ENCODE measurements around the gene NOTCH1.

NOTCH1 gene

GRCh38 chr9:136567651-136568287, 21.9 kb upstream of the NOTCH1 start:
- Histone ChIP-seq H3K4me1 (ENCODE audit: insufficient read depth, low read length) (peaks cover 9% of the 10 kb centered on the region; the same call in 1 of the 2 replicates), H2AFZ (ENCODE audit: low read depth, low read length) (no peak overlapping the region), H3K27me3 (ENCODE audit: insufficient read depth, low read length, poor library complexity) (no peaks in the 10 kb centered on the region), H3K9me3 (ENCODE audit: insufficient read depth, low read length, severe bottlenecking) (no peaks in the 10 kb centered on the region), H3K4me2 (ENCODE audit: insufficient read depth, low read length) (no peak overlapping the region), H3K27ac (ENCODE audit: low read length) (no peak overlapping the region), H3K4me3 (ENCODE audit: low read depth in 1 of 2, low read length in 2 of 2) (no peak overlapping the region), H3K9ac (ENCODE audit: low read depth, low read length) (no peak overlapping the region), H3K36me3 (ENCODE audit: insufficient read depth, low read length) (no peaks in the 10 kb centered on the region), H3K79me2 (ENCODE audit: insufficient read depth, low read length) (no peaks in the 10 kb centered on the region), H4K20me1 (ENCODE audit: insufficient read depth, low read length) (no peaks in the 10 kb centered on the region)
- ATAC-seq (ENCODE audit: insufficient read depth, low read depth): no peak
- no peak for DNase-seq
- no peak for TF ChIP-seq EZH2 (IDR thresholded peaks at IDR 0.05; ENCODE audit: borderline replicate concordance, low read depth, low read length, severe bottlenecking)
- TF ChIP-seq, protein P1, sequence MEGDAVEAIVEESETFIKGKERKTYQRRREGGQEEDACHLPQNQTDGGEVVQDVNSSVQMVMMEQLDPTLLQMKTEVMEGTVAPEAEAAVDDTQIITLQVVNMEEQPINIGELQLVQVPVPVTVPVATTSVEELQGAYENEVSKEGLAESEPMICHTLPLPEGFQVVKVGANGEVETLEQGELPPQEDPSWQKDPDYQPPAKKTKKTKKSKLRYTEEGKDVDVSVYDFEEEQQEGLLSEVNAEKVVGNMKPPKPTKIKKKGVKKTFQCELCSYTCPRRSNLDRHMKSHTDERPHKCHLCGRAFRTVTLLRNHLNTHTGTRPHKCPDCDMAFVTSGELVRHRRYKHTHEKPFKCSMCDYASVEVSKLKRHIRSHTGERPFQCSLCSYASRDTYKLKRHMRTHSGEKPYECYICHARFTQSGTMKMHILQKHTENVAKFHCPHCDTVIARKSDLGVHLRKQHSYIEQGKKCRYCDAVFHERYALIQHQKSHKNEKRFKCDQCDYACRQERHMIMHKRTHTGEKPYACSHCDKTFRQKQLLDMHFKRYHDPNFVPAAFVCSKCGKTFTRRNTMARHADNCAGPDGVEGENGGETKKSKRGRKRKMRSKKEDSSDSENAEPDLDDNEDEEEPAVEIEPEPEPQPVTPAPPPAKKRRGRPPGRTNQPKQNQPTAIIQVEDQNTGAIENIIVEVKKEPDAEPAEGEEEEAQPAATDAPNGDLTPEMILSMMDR (IDR thresholded peaks at IDR 0.05; ENCODE audit: borderline replicate concordance, extremely low read depth, low read length, poor library complexity, severe bottlenecking): no peak

- Histone ChIP-seq H3K9me3 (ENCODE audit: insufficient read depth, low read length, severe bottlenecking) (no peaks in the 10 kb centered on the region), H3K4me3 (ENCODE audit: low read depth in 1 of 2, low read length in 2 of 2) (no peak overlapping the region), H3K36me3 (ENCODE audit: insufficient read depth, low read length) (no peaks in the 10 kb centered on the region), H3K4me1 (ENCODE audit: insufficient read depth, low read length) (peaks cover 5% of the 10 kb centered on the region; the same call in 1 of the 2 replicates), H3K27ac (ENCODE audit: low read length) (no peak overlapping the region), H2AFZ (ENCODE audit: low read depth, low read length) (no peak overlapping the region), H3K27me3 (ENCODE audit: insufficient read depth, low read length, poor library complexity) (no peaks in the 10 kb centered on the region), H3K9ac (ENCODE audit: low read depth, low read length) (no peak overlapping the region), H3K79me2 (ENCODE audit: insufficient read depth, low read length) (no peaks in the 10 kb centered on the region), H4K20me1 (ENCODE audit: insufficient read depth, low read length) (no peaks in the 10 kb centered on the region), H3K4me2 (ENCODE audit: insufficient read depth, low read length) (no peak overlapping the region)
- TF ChIP-seq, protein P1 (IDR thresholded peaks at IDR 0.05; ENCODE audit: borderline replicate concordance, extremely low read depth, low read length, poor library complexity, severe bottlenecking): no peak
- TF ChIP-seq EZH2 (IDR thresholded peaks at IDR 0.05; ENCODE audit: borderline replicate concordance, low read depth, low read length, severe bottlenecking): no peak
- DNase-seq (no peak), ATAC-seq (ENCODE audit: insufficient read depth, low read depth) (no peak)
These were observed 21.1 kb upstream of the NOTCH1 start for GRCh38 chr9:136566901-136567300.

DNA sequence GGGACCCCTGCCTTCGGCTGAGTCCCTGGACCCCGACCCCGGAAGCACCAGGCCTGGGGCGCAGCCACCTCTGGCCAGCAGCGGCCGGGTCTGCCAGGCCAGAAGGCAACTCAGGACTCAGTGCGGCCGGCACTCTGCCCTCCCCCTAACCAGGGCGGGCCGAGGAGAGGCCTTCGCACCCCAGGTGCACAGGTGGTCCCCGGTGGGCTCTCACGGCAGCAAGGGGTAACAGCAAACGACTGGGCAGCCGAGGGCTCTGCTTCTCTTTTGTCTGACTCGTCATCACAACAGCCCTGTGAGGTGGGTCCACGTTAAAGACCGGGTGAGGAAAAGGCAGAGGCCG, 20.7 kb upstream of the NOTCH1 start:
- H3K9ac ChIP-seq (ENCODE audit: low read depth, low read length): no peak overlapping the region
- H3K27ac ChIP-seq (ENCODE audit: low read length): no peak overlapping the region; the same call in 1 of the 2 replicates
- no peak overlapping the region for H2AFZ ChIP-seq (ENCODE audit: low read depth, low read length)
- no peaks in the 10 kb centered on the region for H3K27me3 ChIP-seq (ENCODE audit: insufficient read depth, low read length, poor library complexity)
- H4K20me1 ChIP-seq (ENCODE audit: insufficient read depth, low read length): no peaks in the 10 kb centered on the region
- no peak for TF ChIP-seq EZH2 (IDR thresholded peaks at IDR 0.05; ENCODE audit: borderline replicate concordance, low read depth, low read length, severe bottlenecking)
- no peaks in the 10 kb centered on the region for H3K9me3 ChIP-seq (ENCODE audit: insufficient read depth, low read length, severe bottlenecking)
- no peaks in the 10 kb centered on the region for H3K79me2 ChIP-seq (ENCODE audit: insufficient read depth, low read length)
- H3K4me3 ChIP-seq (ENCODE audit: low read depth in 1 of 2, low read length in 2 of 2): no peak overlapping the region
- ATAC-seq (ENCODE audit: insufficient read depth, low read depth) (no peak), DNase-seq (no peak)
- H3K4me2 ChIP-seq (ENCODE audit: insufficient read depth, low read length): no peak overlapping the region
- H3K36me3 ChIP-seq (ENCODE audit: insufficient read depth, low read length): no peaks in the 10 kb centered on the region
- H3K4me1 ChIP-seq (ENCODE audit: insufficient read depth, low read length): peaks cover 5% of the 10 kb centered on the region; the same call in 1 of the 2 replicates

DNA sequence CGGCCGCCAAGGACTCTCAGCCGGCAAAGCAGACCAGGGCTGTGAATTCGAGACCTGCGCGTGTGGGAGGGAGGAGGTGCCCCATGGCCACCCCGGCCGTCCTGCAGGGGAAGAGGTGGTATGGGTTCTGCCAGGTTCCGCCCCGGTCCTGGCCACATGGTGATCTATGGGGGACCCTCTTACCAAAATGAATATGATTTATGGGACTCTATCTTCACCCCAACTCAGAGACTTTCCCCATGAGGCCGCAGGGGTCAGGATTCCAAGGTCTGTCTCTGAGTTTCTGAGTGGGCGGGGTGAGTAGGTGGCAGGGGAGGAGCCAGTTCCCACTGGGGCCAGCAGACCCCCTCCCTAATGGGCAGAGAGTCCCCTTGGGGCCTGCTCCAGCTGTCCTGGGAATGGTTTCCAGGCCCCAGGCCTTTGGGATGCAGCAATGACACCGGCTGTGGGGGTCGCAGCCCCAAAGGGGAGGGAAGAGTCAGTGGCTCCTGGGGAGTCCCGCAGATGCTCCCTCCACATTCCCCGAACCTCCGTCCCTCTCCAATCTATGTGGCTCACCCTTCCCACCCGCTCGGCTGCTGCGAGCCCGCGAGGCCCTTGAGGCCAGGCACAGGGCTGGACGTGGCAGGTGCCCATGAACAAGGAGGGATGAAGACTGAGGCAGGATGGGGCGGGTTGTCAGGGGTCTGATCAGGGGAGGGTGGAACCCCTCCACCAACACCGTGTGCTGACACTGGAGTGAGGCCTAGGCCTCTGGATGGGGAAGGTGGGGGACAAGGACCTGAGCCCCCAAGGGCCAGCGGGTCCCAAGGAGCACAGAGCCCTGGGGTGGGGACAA, 20.1 kb upstream of the NOTCH1 start:
- no peak overlapping the region for H3K4me2 ChIP-seq (ENCODE audit: insufficient read depth, low read length)
- no peaks in the 10 kb centered on the region for H3K36me3 ChIP-seq (ENCODE audit: insufficient read depth, low read length)
- no peaks in the 10 kb centered on the region for H4K20me1 ChIP-seq (ENCODE audit: insufficient read depth, low read length)
- H2AFZ ChIP-seq (ENCODE audit: low read depth, low read length): no peak overlapping the region
- no peaks in the 10 kb centered on the region for H3K79me2 ChIP-seq (ENCODE audit: insufficient read depth, low read length)
- H3K9ac ChIP-seq (ENCODE audit: low read depth, low read length): no peak overlapping the region
- H3K9me3 ChIP-seq (ENCODE audit: insufficient read depth, low read length, severe bottlenecking): no peaks in the 10 kb centered on the region
- peaks cover 5% of the 10 kb centered on the region; the same call in 1 of the 2 replicates for H3K4me1 ChIP-seq (ENCODE audit: insufficient read depth, low read length)
- no peak overlapping the region; the same call in 1 of the 2 replicates for H3K27ac ChIP-seq (ENCODE audit: low read length)
- H3K4me3 ChIP-seq (ENCODE audit: low read depth in 1 of 2, low read length in 2 of 2): no peak overlapping the region
- DNase-seq (no peak), ATAC-seq (ENCODE audit: insufficient read depth, low read depth) (no peak)
- no peaks in the 10 kb centered on the region for H3K27me3 ChIP-seq (ENCODE audit: insufficient read depth, low read length, poor library complexity)
- TF ChIP-seq, protein P1 (IDR thresholded peaks at IDR 0.05; ENCODE audit: borderline replicate concordance, extremely low read depth, low read length, poor library complexity, severe bottlenecking): no peak
- TF ChIP-seq EZH2 (IDR thresholded peaks at IDR 0.05; ENCODE audit: borderline replicate concordance, low read depth, low read length, severe bottlenecking): no peak

All from DND-41 (cell line).